Body of pancreas (tissue), 4 donors: ENCODE results near the gene RHBDD2. TPM values are rescaled to one million over a fixed set of nuclear protein-coding genes. Genes with fewer than 3 reads are reported as not detected.

ENCODE experiments used
- ATAC-seq: fragments of 150-250 bp; one replicate; pipeline ENCODE4 v1.9.1; 2016
- DNase-seq, 4 donors: peaks; one replicate each; pipeline ENCODE4 v3.0.0-alpha.2; 2019
- H3K27ac ChIP-seq, 4 donors: fragments of 200-600 bp; sonication (generic); 1 replicate in 3 of 4; 2 replicates in 1 of 4; pipeline versions ENCODE4 v1.5.1 to v1.6.1; 2016 to 2019; ENCODE audit warnings: mild to moderate bottlenecking in 1 of 4, mixed read lengths in 1 of 4, moderate library complexity in 1 of 4
- H3K27me3 ChIP-seq, 2 donors: fragments of 200-600 bp; sonication (generic); one replicate each; pipeline ENCODE4 v1.6.0; 2016; ENCODE audit warnings: mild to moderate bottlenecking in 1 of 2
- H3K36me3 ChIP-seq, 2 donors: fragments of 200-600 bp; sonication (generic); replicated peaks in 1 of 2; 2 replicates each; pipeline ENCODE4 v1.5.1; 2016; ENCODE audit warnings: low read depth in 2 of 2; ENCODE audit not compliant: insufficient read depth in 1 of 2
- H3K4me1 ChIP-seq: fragments of 200-600 bp; sonication (generic); one replicate; pipeline ENCODE4 v1.6.0; 2016
- H3K4me3 ChIP-seq, 2 donors: fragments of 200-600 bp; sonication (generic); 1 replicate in 1 of 2; 2 replicates in 1 of 2; pipeline ENCODE4 v1.5.1; 2016 to 2019
- H3K9me3 ChIP-seq, 3 donors: fragments of 200-600 bp; sonication (generic); 1 replicate in 2 of 3; 2 replicates in 1 of 3; pipeline ENCODE4 v1.5.1; 2016
- CTCF ChIP-seq, 7 experiments: fragments of 450-650 bp in 4 of 7; fragments of 200-600 bp in 3 of 7; sonication (generic) in 3 of 7; IDR thresholded peaks; one replicate each; pipeline ENCODE4 v1.5.1; 2016 to 2019; ENCODE audit warnings: antibody characterized with exemption in 7 of 7
- POLR2A ChIP-seq, 3 donors: fragments of 450-650 bp; IDR thresholded peaks; one replicate each; pipeline ENCODE4 v1.6.1; 2016; ENCODE audit warnings: antibody characterized with exemption in 3 of 3, mild to moderate bottlenecking in 2 of 3
- WGBS, 2 donors: methylation state at CpG; one replicate each; pipeline ENCODE4 v1.1.5; 2017; 5-methylcytosine and 5-hydroxymethylcytosine counted together
- intact Hi-C: fragments of 100-400 bp; cut with DNase I; formaldehyde crosslinking; loops from one replicate; pipeline ENCODE4 v1.15.1; 2023
- total RNA-seq, 2 donors: library from RNA; depleted of rRNA; stranded (reverse); fragments of >200 nt; gene quantifications; one replicate each; pipeline ENCODE4 v1.1.0, GENCODE V29; 2016

Gene RHBDD2
- total RNA-seq, 2 donors from 2014 or later = 18.7 to 41.2 TPM

GRCh38 chr7:75922966-75923603 lies 44.3 kb downstream of the RHBDD2 start:
- H3K4me1 ChIP-seq = peaks cover 10% of the 10 kb centered on the region
- H3K36me3 ChIP-seq = no peaks in the 10 kb centered on the region
- no peak for ATAC-seq
- DNase-seq = no peak
- TF ChIP-seq CTCF (IDR thresholded peaks at IDR 0.05) = no peak
- no peak for TF ChIP-seq POLR2A (IDR thresholded peaks at IDR 0.05)
- H3K27ac ChIP-seq = no peak overlapping the region
- intact Hi-C loops = no loop called here
- H3K27me3 ChIP-seq = no peaks in the 10 kb centered on the region
- no peak overlapping the region for H3K4me3 ChIP-seq
- no peaks in the 10 kb centered on the region for H3K9me3 ChIP-seq
- WGBS, 2 donors = 83 to 84% methylated on average over 9 of the region's 9 CpGs

DNA sequence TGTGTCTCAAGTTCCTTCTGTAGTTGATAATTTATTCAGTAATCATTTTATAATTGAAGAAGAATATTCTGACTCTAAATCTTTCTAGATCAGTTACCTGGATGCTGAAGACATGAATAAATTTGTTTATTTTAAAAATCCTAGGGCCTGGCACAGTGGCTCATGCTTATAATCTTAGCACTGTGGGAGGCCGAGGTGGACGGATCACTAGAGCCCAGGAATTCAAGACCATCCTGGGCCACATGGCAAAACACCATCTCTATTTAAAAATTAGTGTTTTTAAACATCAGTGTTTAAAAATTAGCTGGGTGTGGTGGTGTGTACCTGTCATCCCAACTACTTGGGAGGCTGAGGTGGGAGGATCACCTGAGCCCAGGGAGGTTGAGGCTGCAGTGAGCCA lies 45.4 kb downstream of the RHBDD2 start:
- H3K36me3 ChIP-seq = no peaks in the 10 kb centered on the region
- WGBS, 2 donors = 88 to 89% methylated on average over 2 of the region's 2 CpGs
- H3K9me3 ChIP-seq = no peaks in the 10 kb centered on the region
- intact Hi-C loops = no loop called here
- no peak overlapping the region for H3K27ac ChIP-seq
- ATAC-seq (no peak), DNase-seq (no peak)
- no peaks in the 10 kb centered on the region for H3K27me3 ChIP-seq
- H3K4me3 ChIP-seq = no peak overlapping the region
- no peak for TF ChIP-seq POLR2A (IDR thresholded peaks at IDR 0.05)
- no peak for TF ChIP-seq CTCF (IDR thresholded peaks at IDR 0.05)
- H3K4me1 ChIP-seq = peaks cover 10% of the 10 kb centered on the region

DNA sequence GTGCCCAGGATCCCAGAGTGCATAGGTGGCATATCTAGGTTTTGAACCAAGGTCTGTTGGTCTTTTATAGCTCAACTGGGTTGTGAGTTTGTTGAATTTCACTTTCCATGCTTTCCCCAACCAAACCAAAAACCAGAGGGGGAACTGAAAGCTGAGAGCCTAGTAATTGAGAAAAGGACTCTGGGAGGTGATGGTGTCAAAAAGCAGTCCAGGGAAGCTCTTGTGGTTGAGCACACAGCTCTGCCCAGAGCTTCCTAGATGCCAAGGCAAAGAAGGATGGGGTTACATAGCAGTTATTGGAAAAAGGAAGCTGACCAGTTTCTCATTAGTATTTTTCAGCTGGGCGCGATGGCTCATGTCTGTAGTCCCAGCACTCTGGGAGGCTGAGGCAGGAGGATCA lies 46.1 kb downstream of the RHBDD2 start:
- Histone ChIP-seq H3K4me3 (no peak overlapping the region), H3K27ac (no peak overlapping the region), H3K9me3 (no peaks in the 10 kb centered on the region), H3K27me3 (no peaks in the 10 kb centered on the region), H3K4me1 (peaks cover 10% of the 10 kb centered on the region), H3K36me3 (no peaks in the 10 kb centered on the region)
- ATAC-seq = no peak
- no peak for DNase-seq
- TF ChIP-seq CTCF (IDR thresholded peaks at IDR 0.05) = no peak
- TF ChIP-seq POLR2A (IDR thresholded peaks at IDR 0.05) = no peak
- WGBS, 2 donors = 71 to 100% methylated on average over 2 of the region's 2 CpGs
- intact Hi-C loops = no loop called here

GRCh38 chr7:75925717-75926435 lies 47.0 kb downstream of the RHBDD2 start:
- TF ChIP-seq CTCF (IDR thresholded peaks at IDR 0.05) = no peak
- TF ChIP-seq POLR2A (IDR thresholded peaks at IDR 0.05) = no peak
- H3K27me3 ChIP-seq = no peaks in the 10 kb centered on the region
- DNase-seq (no peak), ATAC-seq (no peak)
- H3K36me3 ChIP-seq = no peaks in the 10 kb centered on the region
- intact Hi-C loops = no loop called here
- no peak overlapping the region for H3K4me3 ChIP-seq
- H3K27ac ChIP-seq = no peak overlapping the region
- H3K4me1 ChIP-seq = peaks cover 5% of the 10 kb centered on the region
- no peaks in the 10 kb centered on the region for H3K9me3 ChIP-seq
- 77 to 79% methylated on average over 9 to 10 of the region's 10 CpGs for WGBS, 2 donors

GRCh38 chr7:75928568-75928914 lies 49.7 kb downstream of the RHBDD2 start:
- TF ChIP-seq POLR2A (IDR thresholded peaks at IDR 0.05) = no peak
- no peak for TF ChIP-seq CTCF (IDR thresholded peaks at IDR 0.05)
- intact Hi-C loops = no loop called here
- WGBS, 2 donors = 86 to 91% methylated on average over 4 of the region's 4 CpGs
- Histone ChIP-seq H3K36me3 (no peaks in the 10 kb centered on the region), H3K4me1 (peaks cover 2% of the 10 kb centered on the region), H3K27ac (no peak overlapping the region), H3K4me3 (no peak overlapping the region), H3K9me3 (no peaks in the 10 kb centered on the region), H3K27me3 (no peaks in the 10 kb centered on the region)
- ATAC-seq (no peak), DNase-seq (no peak)
